A549 (cell line): ENCODE measurements around the gene RHBDF2.

Experiments
- CEBPB ChIP-seq, 2 experiments: fragments of >200 bp in 1 of 2; sonication (Bioruptor Twin) in 1 of 2; formaldehyde crosslinking in 1 of 2; IDR thresholded peaks; 2 replicates each; pipeline ENCODE4 v1.6.1; 2012 to 2016
- CTCF ChIP-seq: fragments of >200 bp; sonication (Bioruptor Twin); formaldehyde crosslinking; IDR thresholded peaks from 3 replicates; pipeline ENCODE4 v1.5.1; 2016
- EHMT2 ChIP-seq: fragments of 200-600 bp; sonication (generic); IDR thresholded peaks from 2 replicates; pipeline ENCODE4 v1.6.1; 2016; ENCODE audit warnings: antibody characterized with exemption, low read depth, mild to moderate bottlenecking, moderate library complexity
- EP300 ChIP-seq, 2 experiments: fragments of >200 bp; sonication (Bioruptor Twin); formaldehyde crosslinking; IDR thresholded peaks; 2 replicates in 1 of 2; 3 replicates in 1 of 2; pipeline ENCODE4 v1.6.1; 2016 to 2017
- ESRRA ChIP-seq: fragments of 150-350 bp; IDR thresholded peaks from 2 replicates; pipeline ENCODE4 v1.6.1; 2014; ENCODE audit warnings: mild to moderate bottlenecking, low read length, borderline replicate concordance
- FOXS1 ChIP-seq: fragments of 250-450 bp; sonication (Bioruptor Pico); IDR thresholded peaks from 2 replicates; pipeline ENCODE4 v1.5.0; 2020; ENCODE audit warnings: mild to moderate bottlenecking, moderate library complexity
- JUNB ChIP-seq: fragments of >200 bp; sonication (Bioruptor Twin); formaldehyde crosslinking; IDR thresholded peaks from 2 replicates; pipeline ENCODE4 v1.6.1; 2016
- KDM1A ChIP-seq: fragments of 200-600 bp; sonication (generic); IDR thresholded peaks from 2 replicates; pipeline ENCODE4 v1.6.1; 2016; ENCODE audit warnings: low read depth, mild to moderate bottlenecking
- MAFK ChIP-seq: fragments of 450-650 bp; IDR thresholded peaks from 2 replicates; pipeline ENCODE4 v1.6.1; 2014; ENCODE audit not compliant: partially characterized antibody
- POLR2A ChIP-seq: IDR thresholded peaks from 2 replicates; pipeline ENCODE4 v1.6.1; 2012; ENCODE audit warnings: mild to moderate bottlenecking, low read length
- RAD21 ChIP-seq, 2 experiments: fragments of >200 bp in 1 of 2; sonication (Bioruptor Twin) in 1 of 2; formaldehyde crosslinking in 1 of 2; IDR thresholded peaks in 1 of 2; conservative IDR thresholded peaks in 1 of 2; 2 replicates in 1 of 2; 3 replicates in 1 of 2; pipeline ENCODE4 v1.6.1; 2012 to 2018; ENCODE audit warnings: inconsistent platforms in 1 of 2
- RFX5 ChIP-seq: fragments of 450-650 bp; IDR thresholded peaks from 2 replicates; pipeline ENCODE4 v1.7.1; 2014; ENCODE audit warnings: antibody characterized with exemption, mild to moderate bottlenecking, moderate library complexity
- TP53 ChIP-seq: fragments of 250-450 bp; sonication (Bioruptor Pico); IDR thresholded peaks from 2 replicates; pipeline ENCODE4 v1.5.0; 2021; ENCODE audit warnings: mild to moderate bottlenecking, moderate library complexity
- ZNF302 ChIP-seq: fragments of 250-450 bp; sonication (Bioruptor Pico); IDR thresholded peaks from 2 replicates; pipeline ENCODE4 v1.9.0; 2021; ENCODE audit warnings: inconsistent platforms, mild to moderate bottlenecking, moderate library complexity

- TF ChIP-seq RFX5 (no peak), MAFK (no peak), CTCF (no peak), KDM1A (no peak), POLR2A (no peak), JUNB (no peak), EP300 (IDR thresholded peaks at IDR 0.05) (no peak), ESRRA (no peak), RAD21 (conservative IDR thresholded peaks at IDR 0.05 in 1 of 2, IDR thresholded peaks at IDR 0.05 in 1 of 2) (no peak), FOXS1 (CRISPR knock-in tag) (no peak), TP53 (CRISPR knock-in tag) (no peak), EHMT2 (no peak), ZNF302 (no peak), CEBPB (IDR thresholded peaks at IDR 0.05) (no peak)
Observed at GRCh38 chr17:76466775-76467130, 34.5 kb downstream of the RHBDF2 start.
